ENCODE measurements around the gene PHLDA2.

The PHLDA2 gene

DNA sequence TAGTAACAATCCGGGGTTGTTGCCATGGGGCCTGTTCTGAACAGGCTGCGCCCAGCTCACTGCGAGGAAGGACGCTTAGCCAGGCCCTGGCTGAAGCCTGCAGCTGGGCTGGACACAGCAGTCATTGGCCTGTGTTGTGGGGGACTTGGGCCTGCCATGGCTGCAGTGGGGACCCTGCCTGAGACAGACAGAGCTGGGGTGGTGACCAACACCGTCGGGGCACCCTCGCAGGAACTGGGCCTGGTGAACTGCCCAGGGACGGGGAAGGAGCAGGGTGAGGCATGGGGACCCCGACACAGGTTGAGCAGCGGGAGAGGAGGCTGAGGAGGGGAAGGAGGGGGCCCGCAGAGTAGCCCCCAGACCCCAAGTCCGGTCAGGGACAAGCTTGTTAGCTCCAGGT is 8.9 kb downstream of the PHLDA2 start:
- TF ChIP-seq, protein P1, sequence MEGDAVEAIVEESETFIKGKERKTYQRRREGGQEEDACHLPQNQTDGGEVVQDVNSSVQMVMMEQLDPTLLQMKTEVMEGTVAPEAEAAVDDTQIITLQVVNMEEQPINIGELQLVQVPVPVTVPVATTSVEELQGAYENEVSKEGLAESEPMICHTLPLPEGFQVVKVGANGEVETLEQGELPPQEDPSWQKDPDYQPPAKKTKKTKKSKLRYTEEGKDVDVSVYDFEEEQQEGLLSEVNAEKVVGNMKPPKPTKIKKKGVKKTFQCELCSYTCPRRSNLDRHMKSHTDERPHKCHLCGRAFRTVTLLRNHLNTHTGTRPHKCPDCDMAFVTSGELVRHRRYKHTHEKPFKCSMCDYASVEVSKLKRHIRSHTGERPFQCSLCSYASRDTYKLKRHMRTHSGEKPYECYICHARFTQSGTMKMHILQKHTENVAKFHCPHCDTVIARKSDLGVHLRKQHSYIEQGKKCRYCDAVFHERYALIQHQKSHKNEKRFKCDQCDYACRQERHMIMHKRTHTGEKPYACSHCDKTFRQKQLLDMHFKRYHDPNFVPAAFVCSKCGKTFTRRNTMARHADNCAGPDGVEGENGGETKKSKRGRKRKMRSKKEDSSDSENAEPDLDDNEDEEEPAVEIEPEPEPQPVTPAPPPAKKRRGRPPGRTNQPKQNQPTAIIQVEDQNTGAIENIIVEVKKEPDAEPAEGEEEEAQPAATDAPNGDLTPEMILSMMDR (IDR thresholded peaks at IDR 0.05; ENCODE audit: low read length): no peak
- TF ChIP-seq EZH2phosphoT487 (IDR thresholded peaks at IDR 0.05; ENCODE audit: low read length): no peak
- no peak for TF ChIP-seq EZH2 (optimal IDR thresholded peaks at IDR 0.05; ENCODE audit: low read depth, low read length)
- H4K20me1 ChIP-seq (ENCODE audit: insufficient read depth, low read length): no peaks in the 10 kb centered on the region
- H3F3A ChIP-seq (ENCODE audit: insufficient read depth, low read length): no peaks in the 10 kb centered on the region
- H3K79me2 ChIP-seq (ENCODE audit: low read length): no peaks in the 10 kb centered on the region
- no peaks in the 10 kb centered on the region for H3K36me3 ChIP-seq (replicated peaks; ENCODE audit: insufficient read depth, low read length)
- H3K27ac ChIP-seq (ENCODE audit: low read length): no peak overlapping the region
- no peak for DNase-seq
- H3K9me3 ChIP-seq (replicated peaks; ENCODE audit: insufficient read depth, low read length): no peaks in the 10 kb centered on the region
- no peak overlapping the region for H3K4me2 ChIP-seq (ENCODE audit: low read depth, low read length)
- H3K4me3 ChIP-seq (ENCODE audit: low read length): no peak overlapping the region
- H3K9me2 ChIP-seq (replicated peaks; ENCODE audit: insufficient read depth, low read length): no peaks in the 10 kb centered on the region
- H3K9ac ChIP-seq (ENCODE audit: low read length): no peak overlapping the region
- no peaks in the 10 kb centered on the region for H3K4me1 ChIP-seq (ENCODE audit: low read length)
- H3K27me3 ChIP-seq (replicated peaks; ENCODE audit: insufficient read depth, low read length): peaks cover 24% of the 10 kb centered on the region
- no peak overlapping the region for H2AFZ ChIP-seq (ENCODE audit: low read length)

DNA sequence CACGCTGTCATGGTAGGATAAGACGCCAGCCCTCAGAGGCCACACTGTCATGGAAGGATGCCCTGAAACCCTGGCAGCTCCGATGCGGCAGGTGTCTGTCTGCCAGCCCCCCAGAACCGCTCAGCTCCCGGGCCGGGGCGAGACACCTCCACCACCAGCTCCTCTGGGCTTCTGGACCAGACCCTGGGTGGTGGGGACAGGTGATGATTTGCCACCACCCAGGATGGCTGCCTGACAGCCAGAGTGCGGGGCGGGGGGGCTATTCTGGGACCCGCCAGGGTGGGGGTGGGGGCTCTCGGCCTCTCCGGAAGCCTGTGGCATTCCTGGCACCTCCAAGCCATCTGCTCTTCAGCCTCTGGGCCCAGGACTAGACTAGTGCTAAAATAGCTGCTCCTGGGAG is 9.4 kb downstream of the PHLDA2 start:
- no peaks in the 10 kb centered on the region for H3K9me2 ChIP-seq (replicated peaks; ENCODE audit: insufficient read depth, low read length)
- H3K27ac ChIP-seq (ENCODE audit: low read length): no peak overlapping the region
- TF ChIP-seq EZH2 (optimal IDR thresholded peaks at IDR 0.05; ENCODE audit: low read depth, low read length): no peak
- TF ChIP-seq, protein P1 (IDR thresholded peaks at IDR 0.05; ENCODE audit: low read length): no peak
- TF ChIP-seq EZH2phosphoT487 (IDR thresholded peaks at IDR 0.05; ENCODE audit: low read length): no peak
- H3K36me3 ChIP-seq (replicated peaks; ENCODE audit: insufficient read depth, low read length): no peaks in the 10 kb centered on the region
- H3K4me1 ChIP-seq (ENCODE audit: low read length): no peaks in the 10 kb centered on the region
- H4K20me1 ChIP-seq (ENCODE audit: insufficient read depth, low read length): no peaks in the 10 kb centered on the region
- no peaks in the 10 kb centered on the region for H3K79me2 ChIP-seq (ENCODE audit: low read length)
- no peak for DNase-seq
- no peaks in the 10 kb centered on the region for H3K9me3 ChIP-seq (replicated peaks; ENCODE audit: insufficient read depth, low read length)
- no peak overlapping the region for H2AFZ ChIP-seq (ENCODE audit: low read length)
- no peak overlapping the region for H3K4me2 ChIP-seq (ENCODE audit: low read depth, low read length)
- H3K27me3 ChIP-seq (replicated peaks; ENCODE audit: insufficient read depth, low read length): peaks cover 19% of the 10 kb centered on the region
- no peak overlapping the region for H3K9ac ChIP-seq (ENCODE audit: low read length)
- no peaks in the 10 kb centered on the region for H3F3A ChIP-seq (ENCODE audit: insufficient read depth, low read length)
- H3K4me3 ChIP-seq (ENCODE audit: low read length): no peak overlapping the region

DNA sequence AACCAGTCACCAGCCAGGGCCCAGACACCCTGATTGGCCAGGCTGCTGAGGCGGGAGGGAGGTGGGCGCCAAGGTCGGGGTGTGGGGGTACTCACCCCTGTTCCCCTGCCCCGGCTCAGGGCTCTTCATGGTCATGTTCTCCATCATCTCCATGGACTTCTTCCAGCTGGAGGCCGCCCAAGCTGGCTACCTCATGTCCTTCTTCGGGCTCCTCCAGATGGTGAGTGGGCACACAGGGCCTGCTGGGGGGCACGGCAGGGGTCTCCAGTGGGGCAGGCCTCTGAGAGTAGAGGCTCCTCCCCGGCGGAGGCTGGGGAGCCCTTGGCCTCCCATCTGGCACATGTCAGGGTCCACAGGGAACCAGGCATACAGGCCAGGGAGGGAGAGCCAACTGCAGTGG is 10.0 kb downstream of the PHLDA2 start:
- Histone ChIP-seq H3K79me2 (ENCODE audit: low read length) (no peaks in the 10 kb centered on the region), H2AFZ (ENCODE audit: low read length) (no peak overlapping the region), H3F3A (ENCODE audit: insufficient read depth, low read length) (no peaks in the 10 kb centered on the region), H4K20me1 (ENCODE audit: insufficient read depth, low read length) (no peaks in the 10 kb centered on the region), H3K4me2 (ENCODE audit: low read depth, low read length) (no peak overlapping the region), H3K4me3 (ENCODE audit: low read length) (no peak overlapping the region), H3K9ac (ENCODE audit: low read length) (no peak overlapping the region), H3K36me3 (replicated peaks; ENCODE audit: insufficient read depth, low read length) (no peaks in the 10 kb centered on the region), H3K4me1 (ENCODE audit: low read length) (no peaks in the 10 kb centered on the region), H3K9me2 (replicated peaks; ENCODE audit: insufficient read depth, low read length) (no peaks in the 10 kb centered on the region), H3K27ac (ENCODE audit: low read length) (no peak overlapping the region), H3K27me3 (replicated peaks; ENCODE audit: insufficient read depth, low read length) (peaks cover 13% of the 10 kb centered on the region), H3K9me3 (replicated peaks; ENCODE audit: insufficient read depth, low read length) (no peaks in the 10 kb centered on the region)
- TF ChIP-seq EZH2 (optimal IDR thresholded peaks at IDR 0.05; ENCODE audit: low read depth, low read length): no peak
- TF ChIP-seq, protein P1 (IDR thresholded peaks at IDR 0.05; ENCODE audit: low read length): no peak
- TF ChIP-seq EZH2phosphoT487 (IDR thresholded peaks at IDR 0.05; ENCODE audit: low read length): no peak
- no peak for DNase-seq

All from MM.1S (cell line).